Airway epithelial cell (primary cell): ENCODE measurements around the gene PDE4C. TPM values are rescaled to one million over a fixed set of nuclear protein-coding genes. Genes with fewer than 3 reads are reported as not detected.

ENCODE experiments used
- total RNA-seq: library from RNA; depleted of rRNA; stranded (reverse); fragments of >200 nt; gene quantifications from 2 replicates; pipeline ENCODE4 v1.2.3, GENCODE V29; 2015

PDE4C gene
- total RNA-seq, result not detected in 2 replicates

GRCh38 chr19:18225702-18226468 lies at the start of gene PDE4C:
PDE4C (minus strand) TSS chr19:18226438; CDS start chr19:18226415, 23 bp downstream.

DNA sequence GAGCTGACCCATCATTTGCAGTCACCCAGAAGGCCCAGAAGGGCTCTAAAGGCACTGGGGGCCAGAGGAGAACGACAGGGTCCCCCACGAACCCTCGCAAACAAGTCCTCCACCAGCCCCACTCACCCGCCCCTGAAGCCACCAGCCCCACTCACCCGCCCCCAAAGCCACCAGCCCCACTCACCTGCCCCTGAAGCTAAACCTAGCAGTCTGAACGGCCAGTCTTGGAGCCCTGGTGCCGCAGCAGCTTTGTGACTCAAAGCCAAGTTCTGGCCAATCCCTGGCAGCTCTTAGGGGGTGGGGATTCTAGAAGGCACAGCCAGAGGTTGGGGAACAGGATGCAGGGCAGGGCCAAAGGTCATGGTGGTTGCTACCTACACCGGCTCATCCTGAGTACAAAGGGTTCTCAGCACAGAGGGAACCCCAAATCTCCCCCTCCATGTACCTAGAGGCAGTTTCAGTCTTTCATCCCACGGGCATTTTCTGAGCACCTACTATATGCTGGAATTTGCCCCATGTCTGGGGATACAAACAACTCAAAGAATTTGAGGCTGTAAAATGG lies 48.1 kb upstream of the PDE4C start, which contains the start of gene IQCN:
Gene IQCN (minus strand): TSS at position 234 of the 562 bp plus-strand sequence. CDS start 4,974 bp downstream, outside the sequence.

DNA sequence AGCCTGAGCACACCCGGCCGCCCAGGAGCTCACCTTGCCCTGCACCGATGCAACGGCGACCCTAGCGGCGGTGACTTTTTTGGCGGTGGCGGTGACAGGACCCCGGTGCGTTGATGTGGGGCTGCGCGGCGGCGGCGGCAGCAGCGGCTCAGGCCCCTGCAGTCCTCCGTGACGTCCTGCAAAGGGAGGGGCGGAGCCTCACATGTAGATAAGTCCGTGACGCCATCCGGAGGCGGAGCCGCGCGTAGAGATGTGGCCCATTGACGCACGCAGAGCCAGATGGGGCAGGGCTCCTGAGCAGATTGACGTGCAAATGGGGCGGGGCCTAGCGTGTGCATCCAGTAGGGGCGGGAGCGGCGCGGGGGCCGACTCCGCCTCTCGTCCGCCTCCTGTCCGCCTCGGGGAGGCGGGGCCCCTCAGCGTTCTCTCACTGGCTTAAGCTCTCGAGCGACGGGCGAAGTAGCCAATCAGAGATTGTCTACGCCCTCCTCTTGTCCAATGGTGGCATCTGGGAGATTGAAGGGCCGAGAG lies 22.3 kb downstream of the PDE4C start, which contains the start of gene RAB3A:
Gene RAB3A (minus strand): TSS at position 180 of the 531 bp plus-strand sequence. CDS start 1,302 bp downstream, outside the sequence.

DNA sequence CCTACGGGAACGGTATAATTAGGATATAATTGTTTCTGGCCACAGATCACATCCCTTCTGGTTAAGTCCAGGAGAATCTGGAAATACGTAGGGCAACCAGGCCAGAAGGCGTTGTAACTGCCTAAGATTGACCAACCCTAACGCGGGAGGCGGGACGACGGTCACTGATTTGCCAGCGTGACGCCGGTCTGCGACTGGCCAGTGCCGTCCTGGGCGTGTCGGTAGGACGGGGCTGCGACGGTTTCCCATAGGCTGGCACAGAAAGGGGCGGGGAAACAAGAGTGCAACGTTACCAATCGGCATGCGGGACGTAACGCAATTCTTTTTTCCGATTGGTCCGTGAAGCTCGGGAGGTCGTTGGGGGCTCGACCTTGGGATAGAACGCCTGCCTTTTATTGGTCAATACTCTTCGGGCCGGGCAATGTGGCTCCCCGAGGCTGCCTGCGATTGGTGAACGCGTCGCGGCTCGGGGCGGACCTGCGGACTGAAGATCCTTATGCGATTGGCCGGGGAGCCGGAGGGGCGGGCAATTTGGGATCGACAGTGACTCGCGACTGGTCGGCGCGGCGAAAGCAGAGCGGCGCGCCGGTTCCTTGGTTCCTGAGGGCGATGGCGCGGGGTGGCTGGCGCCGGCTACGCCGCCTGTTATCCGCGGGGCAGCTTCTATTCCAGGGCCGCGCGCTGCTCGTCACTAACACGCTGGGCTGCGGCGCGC lies 33.4 kb downstream of the PDE4C start, which contains the start of gene MPV17L2:
Gene MPV17L2 (plus strand): TSS at position 546 of the 715 bp plus-strand sequence. CDS start 64 bp downstream, at position 610.

Other genes starting within 250 kb of the PDE4C start
- gene ARRDC2, start 218.3 kb downstream of the PDE4C start, total RNA-seq, result 5.6 and 9.8 TPM in 2 replicates
- not detected in 2 replicates for gene IL12RB1, start 139.5 kb downstream of the PDE4C start, total RNA-seq
- 2.5 and 4.4 TPM in 2 replicates for gene MAST3, start 128.7 kb downstream of the PDE4C start, total RNA-seq
- 25.1 and 44.8 TPM in 2 replicates for gene PIK3R2, start 73.3 kb downstream of the PDE4C start, total RNA-seq
- 9.2 and 15.6 TPM in 2 replicates for gene IFI30, start 52.6 kb downstream of the PDE4C start, total RNA-seq
- gene MPV17L2, start 33.2 kb downstream of the PDE4C start, total RNA-seq, result 33.0 and 51.6 TPM in 2 replicates
- gene RAB3A, start 22.4 kb downstream of the PDE4C start, total RNA-seq, result 1.4 TPM in 2 replicates
- gene IQCN, start 48.0 kb upstream of the PDE4C start, total RNA-seq, result not detected in 2 replicates
- 117 and 146 TPM in 2 replicates for gene JUND, start 55.2 kb upstream of the PDE4C start, total RNA-seq
- 484 and 512 TPM in 2 replicates for gene LSM4, start 96.6 kb upstream of the PDE4C start, total RNA-seq
- 1.3 and 3.0 TPM in 2 replicates for gene PGPEP1, start 114.2 kb upstream of the PDE4C start, total RNA-seq
- 19.5 and 29.4 TPM in 2 replicates for gene GDF15, start 159.7 kb upstream of the PDE4C start, total RNA-seq
- not detected in 2 replicates for gene LRRC25, start 171.2 kb upstream of the PDE4C start, total RNA-seq
- 58.3 and 63.1 TPM in 2 replicates for gene SSBP4, start 193.0 kb upstream of the PDE4C start, total RNA-seq
- gene ISYNA1, start 211.7 kb upstream of the PDE4C start, total RNA-seq, result 26.8 and 44.0 TPM in 2 replicates